ENCODE results near the gene ZXDC. TPM values are rescaled to one million over a fixed set of nuclear protein-coding genes. Genes with fewer than 3 reads are reported as not detected.

The ZXDC gene
- total and polyA plus RNA-seq, 2 donors (not counting 3 experiments of a cell fraction or from before 2014, with no cell fraction given), result 15.2 to 22.6 TPM

GRCh38 chr3:126484662-126485061 is 9.0 kb upstream of the ZXDC start:
- CTCF ChIA-PET, result interaction anchor here (1.1 kb wide), 1 partner anchor 12 kb away, joined by 3 read pairs; no protein-coding TSS in a partner anchor
- dilution Hi-C loops (cut with MboI; ENCODE audit: extremely low pct_ligation_motif_present, low sequenced_read_pairs), result no loop called here
- no TSS peak for BruUV-seq (replicated peaks)

More at GRCh38 chr3:126484662-126485061, 9.0 kb upstream of the ZXDC start:
- Histone ChIP-seq H2AFZ (ENCODE audit: low read depth, low read length) (no peak overlapping the region), H3K4me1 (ENCODE audit: control insufficient read depth, extremely low read depth, insufficient read depth, low read length) (peaks cover 15% of the 10 kb centered on the region), H3K9ac (replicated peaks; ENCODE audit: extremely low read depth, insufficient read depth, low read length) (no peak overlapping the region), H3K79me2 (ENCODE audit: control insufficient read depth, insufficient read depth, low read length) (no peaks in the 10 kb centered on the region), H3K9me3 (replicated peaks; ENCODE audit: control insufficient read depth, insufficient read depth, low read length) (no peaks in the 10 kb centered on the region), H3K27ac (ENCODE audit: insufficient read depth, low read depth, low read length) (no peak overlapping the region), H3K4me2 (ENCODE audit: insufficient read depth, low read length) (no peak overlapping the region), H3K4me3 (replicated peaks in 1 of 3; ENCODE audit: insufficient read depth in 1 of 3, low read depth in 1 of 3, low read length in 3 of 3) (no peak overlapping the region), H3K9me1 (replicated peaks; ENCODE audit: control insufficient read depth, extremely low read depth, insufficient read depth, low read length) (no peaks in the 10 kb centered on the region), H4K20me1 (replicated peaks; ENCODE audit: control insufficient read depth, extremely low read depth, insufficient read depth, low read length) (no peaks in the 10 kb centered on the region), H3K27me3 (ENCODE audit: control insufficient read depth in 2 of 2, insufficient read depth in 2 of 2, low read length in 2 of 2) (no peaks in the 10 kb centered on the region), H3K36me3 (ENCODE audit: control insufficient read depth in 2 of 2, extremely low read depth in 1 of 2, insufficient read depth in 2 of 2, low read length in 2 of 2) (no peaks in the 10 kb centered on the region)
- DNase-seq (ENCODE audit: low read depth, low spot score) (no peak), FAIRE-seq (no peak)
- TF ChIP-seq EZH2 (IDR thresholded peaks at IDR 0.05; ENCODE audit: borderline replicate concordance, low read depth, low read length, severe bottlenecking) (no peak), POLR2A (IDR thresholded peaks at IDR 0.05; ENCODE audit: low read depth, low read length) (no peak), CTCF (IDR thresholded peaks at IDR 0.05; ENCODE audit: extremely low read depth in 1 of 2, insufficient read depth in 1 of 2, low read depth in 1 of 2, low read length in 2 of 2) (no peak), POLR2AphosphoS5 (IDR thresholded peaks at IDR 0.05; ENCODE audit: insufficient read depth, low read depth, low read length) (no peak), GATA2 (IDR thresholded peaks at IDR 0.05; ENCODE audit: insufficient read depth, insufficient read length, low read depth, low read length) (no peak), JUN (IDR thresholded peaks at IDR 0.05; ENCODE audit: borderline replicate concordance, insufficient read depth, insufficient read length, low read depth) (no peak)
- POLR2A ChIA-PET, result no interaction called here
- intact Hi-C loops (cut with micrococcal nuclease), result no loop called here

Data from endothelial cell of umbilical vein (primary cell).